ENCODE data around the gene CNOT1. TPM values are rescaled to one million over a fixed set of nuclear protein-coding genes. Genes with fewer than 3 reads are reported as not detected.

Gene CNOT1
- total and polyA plus RNA-seq, 2 donors, result 74.6 to 132 TPM

- no peak for DNase-seq (ENCODE audit: low read depth in 6 of 9, low spot score in 9 of 9)
- 96% methylated on average over 30 of the region's 30 CpGs for WGBS
- H3K27me3 ChIP-seq (ENCODE audit: control insufficient read depth in 2 of 2, insufficient read depth in 1 of 2, low read length in 1 of 2), result no peaks in the 10 kb centered on the region
Measured at GRCh38 chr16:58510776-58511628, 118.6 kb downstream of the CNOT1 start.

GRCh38 chr16:58510097-58510775, 119.4 kb downstream of the CNOT1 start:
- Histone ChIP-seq H3K9me3 (ENCODE audit: control insufficient read depth in 2 of 2, insufficient read depth in 1 of 2, low read length in 1 of 2) (no peaks in the 10 kb centered on the region), H3K36me3 (ENCODE audit: control insufficient read depth in 2 of 2, insufficient read depth in 2 of 2, low read length in 1 of 2) (peaks cover 0 to 3% of the 10 kb centered on the region in 2 donors), H3K4me1 (ENCODE audit: control insufficient read depth in 2 of 2, insufficient read depth in 2 of 2, low read length in 2 of 2) (peaks cover 0 to 7% of the 10 kb centered on the region in 2 donors), H3K27me3 (ENCODE audit: control insufficient read depth in 2 of 2, insufficient read depth in 1 of 2, low read length in 1 of 2) (no peaks in the 10 kb centered on the region), H3K4me3 (ENCODE audit: low read length in 2 of 2) (no peak overlapping the region), H3K27ac (ENCODE audit: low read depth in 1 of 2, low read length in 1 of 2) (no peak overlapping the region)
- WGBS, result 95% methylated on average over 18 of the region's 18 CpGs
- no peak for DNase-seq (ENCODE audit: low read depth in 6 of 9, low spot score in 9 of 9)

More at GRCh38 chr16:58510776-58511628, 118.6 kb downstream of the CNOT1 start:
- Histone ChIP-seq H3K36me3 (ENCODE audit: control insufficient read depth in 2 of 2, insufficient read depth in 2 of 2, low read length in 1 of 2) (peaks cover 0 to 3% of the 10 kb centered on the region in 2 donors), H3K4me3 (ENCODE audit: low read length in 2 of 2) (no peak overlapping the region), H3K9me3 (ENCODE audit: control insufficient read depth in 2 of 2, insufficient read depth in 1 of 2, low read length in 1 of 2) (no peaks in the 10 kb centered on the region), H3K4me1 (ENCODE audit: control insufficient read depth in 2 of 2, insufficient read depth in 2 of 2, low read length in 2 of 2) (peaks cover 0 to 7% of the 10 kb centered on the region in 2 donors), H3K27ac (ENCODE audit: low read depth in 1 of 2, low read length in 1 of 2) (no peak overlapping the region)

- Histone ChIP-seq H3K9me3 (ENCODE audit: control insufficient read depth in 2 of 2, insufficient read depth in 1 of 2, low read length in 1 of 2) (no peaks in the 10 kb centered on the region), H3K4me3 (ENCODE audit: low read length in 2 of 2) (no peak overlapping the region), H3K27me3 (ENCODE audit: control insufficient read depth in 2 of 2, insufficient read depth in 1 of 2, low read length in 1 of 2) (no peaks in the 10 kb centered on the region), H3K36me3 (ENCODE audit: control insufficient read depth in 2 of 2, insufficient read depth in 2 of 2, low read length in 1 of 2) (peaks cover 0 to 3% of the 10 kb centered on the region in 2 donors), H3K27ac (ENCODE audit: low read depth in 1 of 2, low read length in 1 of 2) (no peak overlapping the region), H3K4me1 (ENCODE audit: control insufficient read depth in 2 of 2, insufficient read depth in 2 of 2, low read length in 2 of 2) (peaks cover 0 to 4% of the 10 kb centered on the region in 2 donors)
- no peak for DNase-seq (ENCODE audit: low read depth in 6 of 9, low spot score in 9 of 9)
- 97% methylated on average over 9 of the region's 9 CpGs for WGBS
Measured at GRCh38 chr16:58509256-58510096, 120.2 kb downstream of the CNOT1 start.

GRCh38 chr16:58508671-58509251, 120.9 kb downstream of the CNOT1 start:
- peaks cover 0 to 3% of the 10 kb centered on the region in 2 donors for H3K36me3 ChIP-seq (ENCODE audit: control insufficient read depth in 2 of 2, insufficient read depth in 2 of 2, low read length in 1 of 2)
- peaks cover 0 to 4% of the 10 kb centered on the region in 2 donors for H3K4me1 ChIP-seq (ENCODE audit: control insufficient read depth in 2 of 2, insufficient read depth in 2 of 2, low read length in 2 of 2)
- H3K27me3 ChIP-seq (ENCODE audit: control insufficient read depth in 2 of 2, insufficient read depth in 1 of 2, low read length in 1 of 2), result no peaks in the 10 kb centered on the region
- no peaks in the 10 kb centered on the region for H3K9me3 ChIP-seq (ENCODE audit: control insufficient read depth in 2 of 2, insufficient read depth in 1 of 2, low read length in 1 of 2)
- no peak overlapping the region for H3K4me3 ChIP-seq (ENCODE audit: low read length in 2 of 2)
- WGBS, result 85% methylated on average over 5 of the region's 5 CpGs
- H3K27ac ChIP-seq (ENCODE audit: low read depth in 1 of 2, low read length in 1 of 2), result no peak overlapping the region
- DNase-seq (ENCODE audit: low read depth in 6 of 9, low spot score in 9 of 9), result no peak

- DNase-seq (ENCODE audit: low read depth in 6 of 9, low spot score in 9 of 9), result no peak
- 96% methylated on average over 14 of the region's 14 CpGs for WGBS
- peaks cover 0 to 4% of the 10 kb centered on the region in 2 donors for H3K4me1 ChIP-seq (ENCODE audit: control insufficient read depth in 2 of 2, insufficient read depth in 2 of 2, low read length in 2 of 2)
- no peak overlapping the region for H3K27ac ChIP-seq (ENCODE audit: low read depth in 1 of 2, low read length in 1 of 2)
- H3K27me3 ChIP-seq (ENCODE audit: control insufficient read depth in 2 of 2, insufficient read depth in 1 of 2, low read length in 1 of 2), result peaks cover 0 to 2% of the 10 kb centered on the region in 2 donors
- no peak overlapping the region for H3K4me3 ChIP-seq (ENCODE audit: low read length in 2 of 2)
- H3K9me3 ChIP-seq (ENCODE audit: control insufficient read depth in 2 of 2, insufficient read depth in 1 of 2, low read length in 1 of 2), result no peaks in the 10 kb centered on the region
- H3K36me3 ChIP-seq (ENCODE audit: control insufficient read depth in 2 of 2, insufficient read depth in 2 of 2, low read length in 1 of 2), result peaks cover 0 to 3% of the 10 kb centered on the region in 2 donors
Measured at GRCh38 chr16:58507963-58508670, 121.5 kb downstream of the CNOT1 start.

GRCh38 chr16:58507195-58507962, 122.2 kb downstream of the CNOT1 start:
- 72% methylated on average over 15 of the region's 15 CpGs for WGBS
- peaks cover 0 to 4% of the 10 kb centered on the region in 2 donors for H3K4me1 ChIP-seq (ENCODE audit: control insufficient read depth in 2 of 2, insufficient read depth in 2 of 2, low read length in 2 of 2)
- no peak overlapping the region for H3K27ac ChIP-seq (ENCODE audit: low read depth in 1 of 2, low read length in 1 of 2)
- peaks cover 0 to 3% of the 10 kb centered on the region in 2 donors for H3K36me3 ChIP-seq (ENCODE audit: control insufficient read depth in 2 of 2, insufficient read depth in 2 of 2, low read length in 1 of 2)
- peaks cover 0 to 8% of the 10 kb centered on the region in 2 donors for H3K27me3 ChIP-seq (ENCODE audit: control insufficient read depth in 2 of 2, insufficient read depth in 1 of 2, low read length in 1 of 2)
- no peaks in the 10 kb centered on the region for H3K9me3 ChIP-seq (ENCODE audit: control insufficient read depth in 2 of 2, insufficient read depth in 1 of 2, low read length in 1 of 2)
- no peak for DNase-seq (ENCODE audit: low read depth in 6 of 9, low spot score in 9 of 9)
- H3K4me3 ChIP-seq (ENCODE audit: low read length in 2 of 2), result no peak overlapping the region

GRCh38 chr16:58506241-58507194, 123.1 kb downstream of the CNOT1 start:
- Histone ChIP-seq H3K27ac (ENCODE audit: low read depth in 1 of 2, low read length in 1 of 2) (no peak overlapping the region), H3K27me3 (ENCODE audit: control insufficient read depth in 2 of 2, insufficient read depth in 1 of 2, low read length in 1 of 2) (peaks cover 3 to 16% of the 10 kb centered on the region in 2 donors), H3K4me3 (ENCODE audit: low read length in 2 of 2) (no peak overlapping the region), H3K36me3 (ENCODE audit: control insufficient read depth in 2 of 2, insufficient read depth in 2 of 2, low read length in 1 of 2) (no peaks in the 10 kb centered on the region), H3K4me1 (ENCODE audit: control insufficient read depth in 2 of 2, insufficient read depth in 2 of 2, low read length in 2 of 2) (peaks cover 0 to 3% of the 10 kb centered on the region in 2 donors), H3K9me3 (ENCODE audit: control insufficient read depth in 2 of 2, insufficient read depth in 1 of 2, low read length in 1 of 2) (peaks cover 0 to 4% of the 10 kb centered on the region in 2 donors)
- no peak for DNase-seq (ENCODE audit: low read depth in 6 of 9, low spot score in 9 of 9)
- 89% methylated on average over 20 of the region's 20 CpGs for WGBS
